Measurements from ENCODE around the gene HES3. TPM values are rescaled to one million over a fixed set of nuclear protein-coding genes. Genes with fewer than 3 reads are reported as not detected.

The HES3 gene
- total and polyA plus RNA-seq, 10 of the 15 experiments (the other 5 are each of a cell fraction or from before 2014, with no cell fraction given): not detected

- Histone ChIP-seq H3K36me3 (ENCODE audit: control insufficient read depth in 2 of 2, insufficient read depth in 2 of 2, low read length in 1 of 2) (no peaks in the 10 kb centered on the region), H4K20me1 (ENCODE audit: control insufficient read depth, insufficient read depth) (no peaks in the 10 kb centered on the region), H3K79me2 (ENCODE audit: control insufficient read depth, insufficient read depth, low read length) (no peaks in the 10 kb centered on the region), H3K4me3 (no peak overlapping the region), H3K9me3 (replicated peaks; ENCODE audit: control insufficient read depth, insufficient read depth, low read length) (no peaks in the 10 kb centered on the region), H3K27ac (ENCODE audit: control insufficient read depth, insufficient read depth) (no peak overlapping the region), H3K27me3 (replicated peaks in 1 of 2; ENCODE audit: control insufficient read depth in 2 of 2, insufficient read depth in 2 of 2, low read length in 1 of 2) (peaks cover 0 to 7% of the 10 kb centered on the region in 2 experiments; a peak in 3 of 4 replicates), H3K9ac (ENCODE audit: control insufficient read depth, insufficient read depth, low read length) (no peak overlapping the region), H3K4me2 (ENCODE audit: control insufficient read depth, insufficient read depth) (no peak overlapping the region), H2AFZ (ENCODE audit: control insufficient read depth, low read depth, low read length) (no peak overlapping the region), H3K4me1 (ENCODE audit: control insufficient read depth, insufficient read depth, low read length) (no peaks in the 10 kb centered on the region)
- ChIA-PET POLR2A (no interaction called here), CTCF (interaction anchor here (0.6 to 0.9 kb wide), 2 partner anchors 106 to 543 kb away, joined by 4 read pairs; no protein-coding TSS in a partner anchor), RAD21 (ENCODE audit: unreplicated experiment) (interaction anchor here (0.6 kb wide), 1 partner anchor 22 kb away, joined by 4 read pairs; no protein-coding TSS in a partner anchor), SMC1A (ENCODE audit: uncharacterized antibody, unreplicated experiment) (no interaction called here)
- no TSS peak for BruUV-seq (replicated peaks)
- FAIRE-seq (no peak), DNase-seq (ENCODE audit: low read depth, low spot score) (no peak), ATAC-seq (no peak)
- in situ Hi-C loops (cut with MboI): loop anchor here (5.0 kb wide), 1 partner anchor 150 kb away; no protein-coding TSS in a partner anchor
- WGBS (ENCODE audit: insufficient coverage, insufficient replicate concordance, low lambda C conversion rate, missing lambda C conversion rate): 8% methylated on average over 4 of the region's 4 CpGs
- TF ChIP-seq CHD2 (IDR thresholded peaks at IDR 0.05; ENCODE audit: borderline replicate concordance, low read depth, low read length) (no peak), HDGF (IDR thresholded peaks at IDR 0.05) (no peak), RB1 (IDR thresholded peaks at IDR 0.05; ENCODE audit: borderline replicate concordance) (no peak), PAX8 (IDR thresholded peaks at IDR 0.05) (no peak), ZNF622 (IDR thresholded peaks at IDR 0.05) (no peak), MAX (IDR thresholded peaks at IDR 0.05; ENCODE audit: low read depth, low read length) (no peak), NFIC (IDR thresholded peaks at IDR 0.05; ENCODE audit: low read depth, low read length) (no peak)
- intact Hi-C loops (cut with micrococcal nuclease; ENCODE audit: unreplicated experiment): no loop called here
These were observed 8.4 kb downstream of the HES3 start for GRCh38 chr1:6252374-6252710.

GRCh38 chr1:6253380-6253779 is 9.4 kb downstream of the HES3 start:
- Histone ChIP-seq H3K27ac (ENCODE audit: control insufficient read depth, insufficient read depth) (no peak overlapping the region), H2AFZ (ENCODE audit: control insufficient read depth, low read depth, low read length) (no peak overlapping the region), H3K9ac (ENCODE audit: control insufficient read depth, insufficient read depth, low read length) (no peak overlapping the region), H3K27me3 (replicated peaks in 1 of 2; ENCODE audit: control insufficient read depth in 2 of 2, insufficient read depth in 2 of 2, low read length in 1 of 2) (peaks cover 0 to 7% of the 10 kb centered on the region in 2 experiments; a peak in 3 of 4 replicates), H3K4me3 (no peak overlapping the region), H3K36me3 (ENCODE audit: control insufficient read depth in 2 of 2, insufficient read depth in 2 of 2, low read length in 1 of 2) (no peaks in the 10 kb centered on the region), H3K79me2 (ENCODE audit: control insufficient read depth, insufficient read depth, low read length) (no peaks in the 10 kb centered on the region), H4K20me1 (ENCODE audit: control insufficient read depth, insufficient read depth) (no peaks in the 10 kb centered on the region), H3K4me2 (ENCODE audit: control insufficient read depth, insufficient read depth) (no peak overlapping the region), H3K9me3 (replicated peaks; ENCODE audit: control insufficient read depth, insufficient read depth, low read length) (no peaks in the 10 kb centered on the region), H3K4me1 (ENCODE audit: control insufficient read depth, insufficient read depth, low read length) (no peaks in the 10 kb centered on the region)
- no peak for DNase-seq (ENCODE audit: low read depth, low spot score)
- in situ Hi-C loops (cut with MboI): loop anchor here (5.0 kb wide), 1 partner anchor 149 kb away; no protein-coding TSS in a partner anchor
- ChIA-PET POLR2A (no interaction called here), RAD21 (ENCODE audit: unreplicated experiment) (no interaction called here), SMC1A (ENCODE audit: uncharacterized antibody, unreplicated experiment) (no interaction called here), CTCF (no interaction called here)
- ATAC-seq: no peak
- no TSS peak for BruUV-seq (replicated peaks)
- intact Hi-C loops (cut with micrococcal nuclease; ENCODE audit: unreplicated experiment): no loop called here
- 40% methylated on average over 9 of the region's 9 CpGs for WGBS (ENCODE audit: insufficient coverage, insufficient replicate concordance, low lambda C conversion rate, missing lambda C conversion rate)
- no peak for FAIRE-seq
- TF ChIP-seq TARDBP (IDR thresholded peaks at IDR 0.05; ENCODE audit: borderline replicate concordance): no peak
- no peak for TF ChIP-seq CUX1 (IDR thresholded peaks at IDR 0.05; ENCODE audit: insufficient replicate concordance, low read depth, low read length)
- TF ChIP-seq, protein P1, sequence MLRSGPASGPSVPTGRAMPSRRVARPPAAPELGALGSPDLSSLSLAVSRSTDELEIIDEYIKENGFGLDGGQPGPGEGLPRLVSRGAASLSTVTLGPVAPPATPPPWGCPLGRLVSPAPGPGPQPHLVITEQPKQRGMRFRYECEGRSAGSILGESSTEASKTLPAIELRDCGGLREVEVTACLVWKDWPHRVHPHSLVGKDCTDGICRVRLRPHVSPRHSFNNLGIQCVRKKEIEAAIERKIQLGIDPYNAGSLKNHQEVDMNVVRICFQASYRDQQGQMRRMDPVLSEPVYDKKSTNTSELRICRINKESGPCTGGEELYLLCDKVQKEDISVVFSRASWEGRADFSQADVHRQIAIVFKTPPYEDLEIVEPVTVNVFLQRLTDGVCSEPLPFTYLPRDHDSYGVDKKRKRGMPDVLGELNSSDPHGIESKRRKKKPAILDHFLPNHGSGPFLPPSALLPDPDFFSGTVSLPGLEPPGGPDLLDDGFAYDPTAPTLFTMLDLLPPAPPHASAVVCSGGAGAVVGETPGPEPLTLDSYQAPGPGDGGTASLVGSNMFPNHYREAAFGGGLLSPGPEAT (IDR thresholded peaks at IDR 0.05; ENCODE audit: low read depth): no peak
- TF ChIP-seq EZH2 (IDR thresholded peaks at IDR 0.05; ENCODE audit: borderline replicate concordance, control insufficient read depth, low read depth, low read length): no peak

Measured in GM12878 (cell line).